SU-DHL-6 (cell line): Measurements from ENCODE around the gene TENT5C.

Experiments
- CTCF ChIP-seq: fragments of 200-600 bp; sonication (generic); IDR thresholded peaks from one replicate; pipeline ENCODE4 v1.5.1; 2017; ENCODE audit warnings: antibody characterized with exemption, mild to moderate bottlenecking, low read length, moderate library complexity; ENCODE audit not compliant: insufficient read depth, poor library complexity, severe bottlenecking
- EZH2phosphoT487 ChIP-seq: fragments of 200-600 bp; sonication (generic), shearing (Covaris generic); conservative IDR thresholded peaks from 2 replicates; pipeline ENCODE4 v1.6.1; 2018; ENCODE audit warnings: mild to moderate bottlenecking, antibody characterized with exemption, low read length, moderate library complexity, mixed read lengths

GRCh38 chr1:117644696-117645311, 39.0 kb downstream of the TENT5C start:
- TF ChIP-seq CTCF: no peak
- TF ChIP-seq EZH2phosphoT487: no peak
